Measurements from ENCODE around the gene FAM98A.

DNA sequence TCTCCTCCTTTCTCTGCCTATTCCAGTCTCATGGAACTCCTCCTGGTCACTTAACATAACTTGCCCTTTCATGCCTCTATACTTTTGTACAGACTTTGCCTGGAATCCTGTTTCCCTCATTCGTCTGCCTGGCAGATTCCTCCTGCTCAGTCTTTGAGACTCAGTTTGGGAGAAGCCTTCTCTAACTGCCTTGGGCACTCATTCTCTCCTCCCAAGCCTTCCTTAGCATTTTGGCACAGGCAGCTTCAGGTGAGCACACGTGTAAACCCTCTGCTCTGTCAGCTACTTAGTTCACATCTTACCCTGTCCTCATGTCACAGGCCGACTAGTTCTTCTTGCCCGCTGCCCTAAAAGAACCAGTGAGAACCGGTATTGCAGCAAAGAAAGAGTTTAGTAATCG lies 6.0 kb upstream of the FAM98A start:
- TF ChIP-seq FOXA1 (IDR thresholded peaks at IDR 0.05) (no peak), GABPA (IDR thresholded peaks at IDR 0.05 in 1 of 2, conservative IDR thresholded peaks at IDR 0.05 in 1 of 2) (no peak)
- TF ChIP-seq, protein P1, sequence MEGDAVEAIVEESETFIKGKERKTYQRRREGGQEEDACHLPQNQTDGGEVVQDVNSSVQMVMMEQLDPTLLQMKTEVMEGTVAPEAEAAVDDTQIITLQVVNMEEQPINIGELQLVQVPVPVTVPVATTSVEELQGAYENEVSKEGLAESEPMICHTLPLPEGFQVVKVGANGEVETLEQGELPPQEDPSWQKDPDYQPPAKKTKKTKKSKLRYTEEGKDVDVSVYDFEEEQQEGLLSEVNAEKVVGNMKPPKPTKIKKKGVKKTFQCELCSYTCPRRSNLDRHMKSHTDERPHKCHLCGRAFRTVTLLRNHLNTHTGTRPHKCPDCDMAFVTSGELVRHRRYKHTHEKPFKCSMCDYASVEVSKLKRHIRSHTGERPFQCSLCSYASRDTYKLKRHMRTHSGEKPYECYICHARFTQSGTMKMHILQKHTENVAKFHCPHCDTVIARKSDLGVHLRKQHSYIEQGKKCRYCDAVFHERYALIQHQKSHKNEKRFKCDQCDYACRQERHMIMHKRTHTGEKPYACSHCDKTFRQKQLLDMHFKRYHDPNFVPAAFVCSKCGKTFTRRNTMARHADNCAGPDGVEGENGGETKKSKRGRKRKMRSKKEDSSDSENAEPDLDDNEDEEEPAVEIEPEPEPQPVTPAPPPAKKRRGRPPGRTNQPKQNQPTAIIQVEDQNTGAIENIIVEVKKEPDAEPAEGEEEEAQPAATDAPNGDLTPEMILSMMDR (IDR thresholded peaks at IDR 0.05; ENCODE audit: low read depth, low read length, missing input control), result no peak

Measured in liver (tissue), 3 donors.